IMR-90 (cell line): ENCODE data around the gene MARCO. TPM values are rescaled to one million over a fixed set of nuclear protein-coding genes. Genes with fewer than 3 reads are reported as not detected.

Source experiments
- ATAC-seq: fragments of 200-7000 bp; cut with Tn5 transposase; 2 replicates; pipeline ENCODE4 v1.9.1; 2020; ENCODE audit warnings: low read depth, mild to moderate bottlenecking, moderate library complexity
- BruUV-seq: library from RNA; stranded (reverse); fragments of 400-500 nt; replicated peaks from 2 replicates; lab custom pipeline; 2021; lab: Mats Ljungman, UMichigan
- CTCF ChIA-PET: fragments of 300-600 bp; formaldehyde crosslinking; extraction: SDS; loops from one replicate; lab custom pipeline; 2021; ENCODE audit warnings: antibody characterized with exemption; lab: Yijun Ruan, JAX
- POLR2A ChIA-PET: fragments of 300-600 bp; sonication (Branson Sonifier 250); formaldehyde crosslinking; loops from one replicate; lab custom pipeline; 2022; ENCODE audit warnings: antibody characterized with exemption; ENCODE audit not compliant: unreplicated experiment; lab: Charles Lee
- DNase-seq: peaks from one replicate; pipeline ENCODE4 v3.0.0; 2013
- H2AFZ ChIP-seq: replicated peaks from 2 replicates; pipeline ENCODE3; 2013; ENCODE audit warnings: low read length, mild to moderate bottlenecking; ENCODE audit not compliant: poor library complexity
- H2AK5ac ChIP-seq: 2 replicates; pipeline ENCODE4 v1.6.1; 2013; ENCODE audit warnings: low read depth, low read length, inconsistent platforms
- H2AK9ac ChIP-seq: replicated peaks from 2 replicates; pipeline ENCODE3; 2013; ENCODE audit warnings: mild to moderate bottlenecking, low read depth, low read length, moderate library complexity; ENCODE audit not compliant: poor library complexity
- H2BK120ac ChIP-seq: 2 replicates; pipeline ENCODE4 v1.6.1; 2013; ENCODE audit warnings: low read depth, low read length, inconsistent platforms
- H2BK15ac ChIP-seq: 3 replicates; pipeline ENCODE4 v1.6.1; 2013; ENCODE audit warnings: low read depth, low read length, inconsistent platforms
- H2BK20ac ChIP-seq: 2 replicates; pipeline ENCODE4 v1.6.1; 2013; ENCODE audit warnings: low read depth, mild to moderate bottlenecking, inconsistent platforms, low read length, moderate library complexity
- H2BK5ac ChIP-seq: 2 replicates; pipeline ENCODE4 v1.6.1; 2013; ENCODE audit warnings: mild to moderate bottlenecking, low read depth, low read length, inconsistent platforms; ENCODE audit not compliant: poor library complexity, severe bottlenecking
- H3K14ac ChIP-seq: replicated peaks from 2 replicates; pipeline ENCODE4 v1.6.1; 2013; ENCODE audit warnings: low read depth, low read length, inconsistent platforms
- H3K18ac ChIP-seq: 2 replicates; pipeline ENCODE4 v1.6.1; 2013; ENCODE audit warnings: low read depth, low read length, control low read depth
- H3K23ac ChIP-seq: 2 replicates; pipeline ENCODE4 v1.6.1; 2013; ENCODE audit warnings: low read depth, low read length, inconsistent platforms
- H3K27ac ChIP-seq: 2 replicates; pipeline ENCODE4 v1.5.1; 2013; ENCODE audit warnings: mild to moderate bottlenecking, control low read depth, low read length; ENCODE audit not compliant: insufficient read depth
- H3K27me3 ChIP-seq: 2 replicates; pipeline ENCODE4 v1.6.1; 2013; ENCODE audit warnings: low read length; ENCODE audit not compliant: control insufficient read depth, insufficient read depth
- H3K36me3 ChIP-seq: 2 replicates; pipeline ENCODE4 v1.6.1; 2013; ENCODE audit warnings: low read length, mixed read lengths; ENCODE audit not compliant: control insufficient read depth, insufficient read depth
- H3K4ac ChIP-seq: 2 replicates; pipeline ENCODE4 v1.6.1; 2013; ENCODE audit warnings: low read depth, low read length, inconsistent platforms
- H3K4me1 ChIP-seq: 2 replicates; pipeline ENCODE4 v1.6.1; 2013; ENCODE audit warnings: low read length, mixed read lengths; ENCODE audit not compliant: control insufficient read depth, insufficient read depth
- H3K4me2 ChIP-seq: 2 replicates; pipeline ENCODE4 v1.6.1; 2013; ENCODE audit warnings: low read depth, mild to moderate bottlenecking, control low read depth, low read length, moderate library complexity
- H3K4me3 ChIP-seq: 2 replicates; pipeline ENCODE4 v1.5.1; 2013; ENCODE audit warnings: low read depth, mild to moderate bottlenecking, control low read depth, low read length, moderate library complexity; ENCODE audit not compliant: insufficient read depth
- H3K56ac ChIP-seq: 2 replicates; pipeline ENCODE4 v1.6.1; 2013; ENCODE audit warnings: low read length, inconsistent platforms; ENCODE audit not compliant: insufficient read depth; ENCODE audit errors: extremely low read depth
- H3K79me1 ChIP-seq, 2 experiments: 2 replicates each; pipeline ENCODE4 v1.6.1; 2013; ENCODE audit warnings: low read length in 2 of 2, inconsistent platforms in 1 of 2, low read depth in 1 of 2
- H3K9ac ChIP-seq: 2 replicates; pipeline ENCODE4 v1.6.1; 2013; ENCODE audit warnings: low read depth, low read length, control low read depth
- H3K9me1 ChIP-seq: 2 replicates; pipeline ENCODE4 v1.6.1; 2013; ENCODE audit warnings: low read length, inconsistent platforms; ENCODE audit not compliant: insufficient read depth
- H3K9me3 ChIP-seq: 2 replicates; pipeline ENCODE4 v1.6.1; 2013; ENCODE audit warnings: low read length; ENCODE audit not compliant: control insufficient read depth, insufficient read depth
- H4K20me1 ChIP-seq: 2 replicates; pipeline ENCODE4 v1.6.1; 2013; ENCODE audit warnings: low read length, inconsistent platforms; ENCODE audit not compliant: insufficient read depth
- H4K5ac ChIP-seq: 2 replicates; pipeline ENCODE4 v1.6.1; 2013; ENCODE audit warnings: mild to moderate bottlenecking, low read depth, low read length, control low read depth
- H4K8ac ChIP-seq, 2 experiments: 2 replicates each; pipeline ENCODE4 v1.6.1; 2013; ENCODE audit warnings: low read depth in 2 of 2, low read length in 2 of 2, control low read depth in 1 of 2, inconsistent platforms in 1 of 2
- H4K91ac ChIP-seq: 2 replicates; pipeline ENCODE4 v1.6.1; 2013; ENCODE audit warnings: low read depth, low read length, inconsistent platforms; ENCODE audit not compliant: insufficient read depth
- BHLHE40 ChIP-seq: fragments of 150-350 bp; IDR thresholded peaks from 2 replicates; pipeline ENCODE4 v1.6.1; 2016; ENCODE audit warnings: mild to moderate bottlenecking, low read depth, low read length
- CEBPB ChIP-seq: IDR thresholded peaks from 2 replicates; pipeline ENCODE4 v1.6.1; 2012; ENCODE audit warnings: low read depth, low read length, improper control_type of control experiment
- CHD1 ChIP-seq: IDR thresholded peaks from 2 replicates; pipeline ENCODE4 v1.6.1; 2012; ENCODE audit warnings: low read depth, low read length, improper control_type of control experiment
- FOS ChIP-seq: fragments of 150-350 bp; IDR thresholded peaks from 2 replicates; pipeline ENCODE4 v1.6.1; 2016; ENCODE audit warnings: low read depth, low read length
- MAFK ChIP-seq: IDR thresholded peaks from 2 replicates; pipeline ENCODE4 v1.6.1; 2012; ENCODE audit warnings: low read depth, low read length, improper control_type of control experiment
- MAZ ChIP-seq: IDR thresholded peaks from 2 replicates; pipeline ENCODE4 v1.6.1; 2012; ENCODE audit warnings: low read depth, mild to moderate bottlenecking, low read length, improper control_type of control experiment, moderate library complexity, borderline replicate concordance
- MXI1 ChIP-seq: IDR thresholded peaks from 2 replicates; pipeline ENCODE4 v1.6.1; 2012; ENCODE audit warnings: low read depth, mild to moderate bottlenecking, low read length, moderate library complexity, borderline replicate concordance
- NFE2L2 ChIP-seq: fragments of 150-350 bp; IDR thresholded peaks from 2 replicates; pipeline ENCODE4 v1.6.1; 2016; ENCODE audit warnings: low read depth, mild to moderate bottlenecking, low read length
- POLR2A ChIP-seq: IDR thresholded peaks from 2 replicates; pipeline ENCODE4 v1.6.1; 2012; ENCODE audit warnings: mild to moderate bottlenecking, low read depth, low read length
- RAD21 ChIP-seq: IDR thresholded peaks from 2 replicates; pipeline ENCODE4 v1.6.1; 2012; ENCODE audit warnings: low read length, improper control_type of control experiment
- RCOR1 ChIP-seq: IDR thresholded peaks from 2 replicates; pipeline ENCODE4 v1.6.1; 2012; ENCODE audit warnings: mild to moderate bottlenecking, low read length, improper control_type of control experiment; ENCODE audit not compliant: insufficient replicate concordance
- RFX5 ChIP-seq: IDR thresholded peaks from 2 replicates; pipeline ENCODE4 v1.8.0; 2012; ENCODE audit warnings: low read depth, mild to moderate bottlenecking, low read length, moderate library complexity
- SMC3 ChIP-seq: fragments of 150-350 bp; IDR thresholded peaks from 2 replicates; pipeline ENCODE4 v1.6.1; 2016; ENCODE audit warnings: low read depth, mild to moderate bottlenecking, antibody characterized with exemption, low read length, moderate library complexity
- WGBS, 2 experiments: methylation state at CpG; one replicate each; pipeline versions ENCODE4 v1.1.5 to v1.1.7; 2013; ENCODE audit warnings: missing lambda C conversion rate in 2 of 2; ENCODE audit not compliant: insufficient read length in 1 of 2; ENCODE audit errors: extremely low coverage in 2 of 2; 5-methylcytosine and 5-hydroxymethylcytosine counted together
- dilution Hi-C: fragments of 300-500 bp; cut with HindIII; formaldehyde crosslinking; loops from one replicate; pipeline ENCODE4 v1.14.3; 2018; ENCODE audit warnings: low sequenced_read_pairs; ENCODE audit not compliant: unreplicated experiment
- in situ Hi-C: fragments of 300-500 bp; cut with MboI; formaldehyde crosslinking; loops from 3 replicates; pipeline ENCODE4 v1.14.3; 2019; ENCODE audit warnings: low sequenced_read_pairs, inconsistent platforms, mixed read lengths
- intact Hi-C: fragments of 100-400 bp; cut with micrococcal nuclease; formaldehyde crosslinking; loops from 2 replicates; pipeline ENCODE4 v1.10.0; 2022
- polyA plus RNA-seq, 3 experiments: library from polyadenylated mRNA; depleted of rRNA; stranded (reverse); fragments of >200 nt; gene quantifications; 2 replicates each; pipeline ENCODE4 v1.2.3, GENCODE V29; 2012; ENCODE audit warnings: low replicate concordance in 1 of 3
- total RNA-seq: library from RNA; depleted of rRNA; stranded (reverse); fragments of >200 nt; gene quantifications from 2 replicates; pipeline ENCODE4 v1.2.3, GENCODE V29; 2012
- TF ChIP-seq, protein P1 (sequence below): fragments of 150-350 bp; IDR thresholded peaks from 2 replicates; pipeline ENCODE4 v1.6.1; 2017; ENCODE audit warnings: mild to moderate bottlenecking, antibody characterized with exemption, low read length, low read depth
- TF ChIP-seq, protein P2 (sequence below): conservative IDR thresholded peaks from 2 replicates; pipeline ENCODE4 v1.5.1; 2012; ENCODE audit warnings: mild to moderate bottlenecking, low read depth, low read length, improper control_type of control experiment
- TF ChIP-seq, protein P3 (sequence below): fragments of 150-350 bp; IDR thresholded peaks from 2 replicates; pipeline ENCODE4 v1.6.1; 2016; ENCODE audit warnings: low read depth, mild to moderate bottlenecking, low read length, moderate library complexity, borderline replicate concordance

MARCO gene
- total and polyA plus RNA-seq, 2 of the 4 experiments (the other 2 are of a cell fraction): not detected

DNA sequence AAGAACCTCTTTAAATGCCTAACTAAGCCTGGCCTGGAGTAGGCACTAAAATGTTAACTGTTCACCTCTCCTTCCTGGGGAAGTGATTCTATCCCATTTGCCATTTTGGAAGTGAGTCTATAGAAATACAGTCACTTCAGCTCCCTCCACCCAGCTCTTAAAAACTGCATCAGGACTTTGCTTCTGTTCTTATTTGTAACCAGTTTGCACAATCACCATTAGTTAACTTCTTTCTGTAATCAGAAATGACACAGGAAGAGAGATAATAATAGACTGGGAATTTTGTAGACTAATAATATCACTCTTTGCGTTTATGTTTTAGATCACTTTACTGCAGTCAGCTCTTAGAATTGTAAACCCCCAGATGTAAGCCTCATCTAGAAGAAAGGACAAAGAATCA lies 16.0 kb upstream of the MARCO start:
- Histone ChIP-seq H2BK5ac (no peak overlapping the region), H3K9ac (no peak overlapping the region), H3K14ac (no peak overlapping the region), H3K27ac (no peak overlapping the region), H3K79me1 (no peaks in the 10 kb centered on the region), H4K8ac (no peak overlapping the region), H4K20me1 (no peaks in the 10 kb centered on the region), H2BK120ac (no peak overlapping the region), H2AFZ (no peak overlapping the region), H3K9me1 (no peaks in the 10 kb centered on the region), H3K4ac (no peak overlapping the region), H3K23ac (no peak overlapping the region), H2AK9ac (no peak overlapping the region), H4K5ac (no peak overlapping the region), H3K56ac (no peak overlapping the region), H3K9me3 (no peaks in the 10 kb centered on the region), H2BK20ac (no peak overlapping the region), H4K91ac (no peak overlapping the region), H3K4me3 (no peak overlapping the region), H3K18ac (no peak overlapping the region), H3K4me2 (no peak overlapping the region), H2BK15ac (no peak overlapping the region), H2AK5ac (no peak overlapping the region), H3K36me3 (no peaks in the 10 kb centered on the region), H3K4me1 (no peaks in the 10 kb centered on the region), H3K27me3 (no peaks in the 10 kb centered on the region)
- ATAC-seq: no peak
- no CpG with 5 or more reads among the region's 1 CpG for WGBS, 2 experiments
- TF ChIP-seq, protein P1, sequence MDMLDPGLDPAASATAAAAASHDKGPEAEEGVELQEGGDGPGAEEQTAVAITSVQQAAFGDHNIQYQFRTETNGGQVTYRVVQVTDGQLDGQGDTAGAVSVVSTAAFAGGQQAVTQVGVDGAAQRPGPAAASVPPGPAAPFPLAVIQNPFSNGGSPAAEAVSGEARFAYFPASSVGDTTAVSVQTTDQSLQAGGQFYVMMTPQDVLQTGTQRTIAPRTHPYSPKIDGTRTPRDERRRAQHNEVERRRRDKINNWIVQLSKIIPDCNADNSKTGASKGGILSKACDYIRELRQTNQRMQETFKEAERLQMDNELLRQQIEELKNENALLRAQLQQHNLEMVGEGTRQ: no peak
- TF ChIP-seq MAFK (no peak), MXI1 (no peak), RCOR1 (no peak), CHD1 (no peak), BHLHE40 (no peak), POLR2A (no peak), SMC3 (no peak), FOS (no peak), RFX5 (no peak), MAZ (no peak), NFE2L2 (no peak), CEBPB (no peak), RAD21 (no peak)
- TF ChIP-seq, protein P2, sequence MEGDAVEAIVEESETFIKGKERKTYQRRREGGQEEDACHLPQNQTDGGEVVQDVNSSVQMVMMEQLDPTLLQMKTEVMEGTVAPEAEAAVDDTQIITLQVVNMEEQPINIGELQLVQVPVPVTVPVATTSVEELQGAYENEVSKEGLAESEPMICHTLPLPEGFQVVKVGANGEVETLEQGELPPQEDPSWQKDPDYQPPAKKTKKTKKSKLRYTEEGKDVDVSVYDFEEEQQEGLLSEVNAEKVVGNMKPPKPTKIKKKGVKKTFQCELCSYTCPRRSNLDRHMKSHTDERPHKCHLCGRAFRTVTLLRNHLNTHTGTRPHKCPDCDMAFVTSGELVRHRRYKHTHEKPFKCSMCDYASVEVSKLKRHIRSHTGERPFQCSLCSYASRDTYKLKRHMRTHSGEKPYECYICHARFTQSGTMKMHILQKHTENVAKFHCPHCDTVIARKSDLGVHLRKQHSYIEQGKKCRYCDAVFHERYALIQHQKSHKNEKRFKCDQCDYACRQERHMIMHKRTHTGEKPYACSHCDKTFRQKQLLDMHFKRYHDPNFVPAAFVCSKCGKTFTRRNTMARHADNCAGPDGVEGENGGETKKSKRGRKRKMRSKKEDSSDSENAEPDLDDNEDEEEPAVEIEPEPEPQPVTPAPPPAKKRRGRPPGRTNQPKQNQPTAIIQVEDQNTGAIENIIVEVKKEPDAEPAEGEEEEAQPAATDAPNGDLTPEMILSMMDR: no peak
- TF ChIP-seq, protein P3, sequence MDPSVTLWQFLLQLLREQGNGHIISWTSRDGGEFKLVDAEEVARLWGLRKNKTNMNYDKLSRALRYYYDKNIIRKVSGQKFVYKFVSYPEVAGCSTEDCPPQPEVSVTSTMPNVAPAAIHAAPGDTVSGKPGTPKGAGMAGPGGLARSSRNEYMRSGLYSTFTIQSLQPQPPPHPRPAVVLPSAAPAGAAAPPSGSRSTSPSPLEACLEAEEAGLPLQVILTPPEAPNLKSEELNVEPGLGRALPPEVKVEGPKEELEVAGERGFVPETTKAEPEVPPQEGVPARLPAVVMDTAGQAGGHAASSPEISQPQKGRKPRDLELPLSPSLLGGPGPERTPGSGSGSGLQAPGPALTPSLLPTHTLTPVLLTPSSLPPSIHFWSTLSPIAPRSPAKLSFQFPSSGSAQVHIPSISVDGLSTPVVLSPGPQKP: no peak
- intact Hi-C loops (no loop called here), dilution Hi-C loops (no loop called here), in situ Hi-C loops (no loop called here)
- no peak for DNase-seq
- ChIA-PET CTCF (no interaction called here), POLR2A (no interaction called here)
- no TSS peak for BruUV-seq
